ENCODE data around the gene OR6N1.

The OR6N1 gene

GRCh38 chr1:158771950-158772866, at the start of gene OR6N1:
Gene OR6N1 (minus strand): TSS chr1:158772195. CDS start chr1:158766682, 5,513 bp downstream.
- no peak for DNase-seq (ENCODE audit: low read depth)

GRCh38 chr1:158821723-158822122, 49.7 kb upstream of the OR6N1 start:
- no peak for DNase-seq (ENCODE audit: low read depth)

- DNase-seq (ENCODE audit: low read depth): no peak
Measured at GRCh38 chr1:158819461-158820443, 47.8 kb upstream of the OR6N1 start.

- DNase-seq (ENCODE audit: low read depth): no peak
Measured at GRCh38 chr1:158818975-158819431, 47.0 kb upstream of the OR6N1 start.

- DNase-seq (ENCODE audit: low read depth): no peak
Measured at GRCh38 chr1:158818560-158818959, 46.6 kb upstream of the OR6N1 start.

- DNase-seq (ENCODE audit: low read depth): no peak
Measured at GRCh38 chr1:158814970-158815369, 43.0 kb upstream of the OR6N1 start.

- no peak for DNase-seq (ENCODE audit: low read depth)
Measured at GRCh38 chr1:158813164-158813563, 41.2 kb upstream of the OR6N1 start.

- DNase-seq (ENCODE audit: low read depth): no peak
Measured at GRCh38 chr1:158812336-158812735, 40.3 kb upstream of the OR6N1 start.

- no peak for DNase-seq (ENCODE audit: low read depth)
Measured at GRCh38 chr1:158810311-158810710, 38.3 kb upstream of the OR6N1 start.

- no peak for DNase-seq (ENCODE audit: low read depth)
Measured at GRCh38 chr1:158809862-158810261, 37.9 kb upstream of the OR6N1 start.

- no peak for DNase-seq (ENCODE audit: low read depth)
Measured at GRCh38 chr1:158809256-158809655, 37.3 kb upstream of the OR6N1 start.

GRCh38 chr1:158806916-158807536, 35.0 kb upstream of the OR6N1 start:
- no peak for DNase-seq (ENCODE audit: low read depth)

GRCh38 chr1:158803678-158804077, 31.7 kb upstream of the OR6N1 start:
- DNase-seq (ENCODE audit: low read depth): no peak

- no peak for DNase-seq (ENCODE audit: low read depth)
Measured at GRCh38 chr1:158801396-158801795, 29.4 kb upstream of the OR6N1 start.

- DNase-seq (ENCODE audit: low read depth): no peak
Measured at GRCh38 chr1:158800526-158800925, 28.5 kb upstream of the OR6N1 start.

- DNase-seq (ENCODE audit: low read depth): no peak
Measured at GRCh38 chr1:158799689-158800088, 27.7 kb upstream of the OR6N1 start.

- DNase-seq (ENCODE audit: low read depth): no peak
Measured at GRCh38 chr1:158798531-158798930, 26.5 kb upstream of the OR6N1 start.

GRCh38 chr1:158794247-158794646, 22.3 kb upstream of the OR6N1 start:
- DNase-seq (ENCODE audit: low read depth): no peak

- DNase-seq (ENCODE audit: low read depth): no peak
Measured at GRCh38 chr1:158793604-158794003, 21.6 kb upstream of the OR6N1 start.

GRCh38 chr1:158781104-158781503, 9.1 kb upstream of the OR6N1 start, which contains the start of gene OR6N2:
Gene OR6N2 (minus strand): TSS chr1:158781204. CDS start chr1:158777635, 3,569 bp downstream.
- no peak for DNase-seq (ENCODE audit: low read depth)

- no peak for DNase-seq (ENCODE audit: low read depth)
Measured at GRCh38 chr1:158754420-158754819, 17.6 kb downstream of the OR6N1 start, which contains the start of gene OR6K6. Gene OR6K6 (plus strand): TSS chr1:158754720. CDS start chr1:158754888, 168 bp downstream.

Measured in activated T-helper 9 cell treated with anti-CD3 and anti-CD28 coated beads, Interleukin-2, amount 50 U/mL, for 16 hours (primary cell).